Activated CD8-positive, alpha-beta memory T cell treated with anti-CD3 and anti-CD28 coated beads for 4 hours (primary cell): ENCODE measurements around the gene MED29.

ENCODE experiments used
- DNase-seq, 2 donors: peaks; one replicate each; pipeline ENCODE4 v3.0.0-alpha.2; 2020; ENCODE audit warnings: low read depth in 2 of 2

Gene MED29, protein sequence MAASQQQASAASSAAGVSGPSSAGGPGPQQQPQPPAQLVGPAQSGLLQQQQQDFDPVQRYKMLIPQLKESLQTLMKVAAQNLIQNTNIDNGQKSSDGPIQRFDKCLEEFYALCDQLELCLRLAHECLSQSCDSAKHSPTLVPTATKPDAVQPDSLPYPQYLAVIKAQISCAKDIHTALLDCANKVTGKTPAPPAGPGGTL

DNA sequence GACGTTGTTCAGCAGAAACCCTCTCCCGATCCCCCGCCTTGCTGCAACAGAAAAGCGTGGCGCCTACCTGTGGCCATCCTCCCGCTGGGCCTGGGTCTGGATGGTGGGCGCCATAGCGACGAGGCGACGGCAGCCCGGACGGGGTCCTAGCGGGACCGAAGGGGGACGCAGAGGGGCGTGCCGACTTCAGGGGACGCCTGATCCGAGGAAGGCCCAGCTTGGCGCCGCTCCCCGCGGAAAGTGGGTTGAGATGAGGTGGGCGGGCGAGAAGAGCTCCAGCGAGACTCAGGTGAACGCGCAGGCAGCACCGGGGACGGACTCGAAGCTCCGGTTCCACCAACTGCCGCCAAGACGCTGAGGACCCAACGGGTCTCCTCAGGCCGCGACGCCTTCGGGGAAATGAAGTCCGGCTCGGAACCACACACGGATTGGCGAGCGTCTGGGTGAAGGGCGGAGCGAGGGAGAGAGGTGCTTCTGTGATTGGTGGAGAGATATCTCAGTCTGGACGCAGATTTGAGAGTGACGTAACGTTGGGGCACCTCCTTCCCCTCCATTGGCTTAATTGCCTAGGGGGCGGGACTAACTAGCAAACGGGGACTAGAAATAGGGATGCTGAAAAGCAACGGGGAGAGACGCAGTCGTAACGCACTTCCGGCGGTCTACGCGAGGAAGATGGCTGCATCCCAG, at the start of gene MED29, which contains the start of gene PAF1:
MED29 (plus strand) TSS at position 628 of the 687 bp plus-strand sequence; CDS start at position 673, 45 bp downstream.
PAF1 (minus strand) TSS at position 356 of the 687 bp plus-strand sequence; CDS start at position 114, 242 bp downstream.
- DNase-seq: peak; percentile 85 to 94

DNA sequence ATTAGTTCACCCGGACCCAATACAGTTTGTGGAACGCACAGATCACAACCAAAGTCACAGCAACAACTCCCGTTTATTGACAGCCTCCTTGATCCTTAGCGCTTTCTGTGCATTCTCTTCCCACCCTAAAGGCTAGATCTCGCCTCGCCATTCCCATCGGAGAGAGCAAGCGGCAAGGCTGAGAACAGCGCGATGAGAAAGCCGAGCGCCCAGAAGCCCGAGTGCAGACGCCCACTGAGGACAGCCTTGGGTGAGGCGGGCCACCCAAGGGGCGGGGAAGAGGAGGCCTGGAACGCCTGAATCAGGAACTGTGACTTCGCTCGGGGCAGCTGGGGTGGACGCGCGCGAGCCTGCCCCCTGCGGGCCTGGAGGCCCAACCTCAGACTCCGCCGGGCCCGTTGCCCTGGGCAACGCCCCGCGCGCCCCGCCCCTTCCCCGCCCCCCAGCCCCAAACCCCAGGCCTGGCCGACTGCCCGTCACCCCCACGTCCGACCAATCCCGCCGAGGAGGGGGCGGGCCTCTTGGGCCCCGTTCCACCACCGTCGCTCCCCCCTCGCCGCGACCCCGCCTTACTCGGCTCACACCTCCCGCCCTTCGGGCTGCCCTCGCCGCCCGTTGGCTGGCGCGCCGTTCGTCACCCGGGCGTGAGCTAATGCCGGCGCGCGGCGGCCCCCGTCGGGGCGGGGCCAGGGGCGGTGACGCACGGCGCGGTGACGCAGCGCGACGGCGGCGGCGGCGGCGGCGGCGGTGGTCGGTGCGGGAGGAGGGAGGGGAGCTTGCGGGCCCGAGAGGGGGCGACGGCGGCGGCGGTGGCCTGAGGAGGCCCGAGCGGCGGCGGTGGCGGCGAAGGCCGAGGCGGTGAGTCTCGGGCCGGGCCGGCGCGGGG, 49.2 kb upstream of the MED29 start, which contains the start of gene SAMD4B:
SAMD4B (plus strand) TSS at position 703 of the 886 bp plus-strand sequence. CDS start 14,473 bp downstream, outside the sequence.
- DNase-seq: peak; percentile 98 to 99

DNA sequence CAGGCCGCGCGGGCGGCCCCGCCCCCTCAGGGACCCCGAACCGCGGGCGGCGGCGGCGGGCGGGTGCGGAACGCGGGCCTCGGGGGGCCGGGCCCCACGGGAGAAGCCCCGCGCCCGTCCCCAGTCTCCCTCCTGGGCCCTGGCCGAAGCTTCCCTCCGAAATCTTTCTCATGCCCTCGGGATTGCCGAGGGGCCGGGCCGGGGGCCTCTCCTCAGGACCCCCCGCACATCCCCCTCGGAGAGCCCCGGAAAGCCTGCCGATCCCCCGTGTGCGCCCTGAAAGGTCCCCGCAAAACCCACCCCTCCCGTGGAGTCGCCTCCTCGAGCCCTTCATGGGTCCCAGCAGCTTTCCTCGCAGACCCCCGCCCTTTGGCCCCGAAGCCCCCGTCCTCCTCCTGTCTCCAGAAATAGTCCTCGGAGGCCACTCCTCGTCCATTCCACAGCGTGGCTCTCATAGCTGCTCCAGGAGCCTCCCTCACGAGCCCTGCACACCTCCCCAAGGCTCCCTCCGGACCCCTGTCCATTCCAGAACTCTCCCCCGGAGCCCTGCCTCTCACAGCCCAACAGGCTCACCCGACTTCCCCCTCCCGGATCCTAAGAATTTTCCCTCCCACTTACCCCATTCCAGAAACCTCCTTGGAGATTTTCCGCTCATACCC, 48.4 kb upstream of the MED29 start:
- DNase-seq: no peak

DNA sequence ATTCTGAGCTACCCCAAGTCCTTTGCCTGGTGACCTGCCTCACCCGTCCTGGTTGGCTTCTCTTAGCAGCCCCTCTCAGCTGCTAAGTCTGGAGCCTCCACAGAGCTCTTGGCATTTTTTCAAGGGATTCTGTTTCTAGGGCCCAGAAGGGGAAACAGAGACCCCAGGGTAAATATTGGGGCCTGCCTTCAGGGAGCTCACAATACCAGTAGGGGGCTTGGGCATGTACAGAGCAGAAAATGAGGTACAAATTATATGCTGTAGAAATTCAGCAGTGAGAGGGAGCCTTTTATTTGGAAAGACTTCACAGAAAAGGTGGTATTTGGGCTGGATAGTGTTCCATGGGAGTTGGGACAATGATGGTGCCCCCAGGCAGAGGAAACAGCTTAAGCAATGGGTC, 45.2 kb upstream of the MED29 start:
- DNase-seq: no peak

DNA sequence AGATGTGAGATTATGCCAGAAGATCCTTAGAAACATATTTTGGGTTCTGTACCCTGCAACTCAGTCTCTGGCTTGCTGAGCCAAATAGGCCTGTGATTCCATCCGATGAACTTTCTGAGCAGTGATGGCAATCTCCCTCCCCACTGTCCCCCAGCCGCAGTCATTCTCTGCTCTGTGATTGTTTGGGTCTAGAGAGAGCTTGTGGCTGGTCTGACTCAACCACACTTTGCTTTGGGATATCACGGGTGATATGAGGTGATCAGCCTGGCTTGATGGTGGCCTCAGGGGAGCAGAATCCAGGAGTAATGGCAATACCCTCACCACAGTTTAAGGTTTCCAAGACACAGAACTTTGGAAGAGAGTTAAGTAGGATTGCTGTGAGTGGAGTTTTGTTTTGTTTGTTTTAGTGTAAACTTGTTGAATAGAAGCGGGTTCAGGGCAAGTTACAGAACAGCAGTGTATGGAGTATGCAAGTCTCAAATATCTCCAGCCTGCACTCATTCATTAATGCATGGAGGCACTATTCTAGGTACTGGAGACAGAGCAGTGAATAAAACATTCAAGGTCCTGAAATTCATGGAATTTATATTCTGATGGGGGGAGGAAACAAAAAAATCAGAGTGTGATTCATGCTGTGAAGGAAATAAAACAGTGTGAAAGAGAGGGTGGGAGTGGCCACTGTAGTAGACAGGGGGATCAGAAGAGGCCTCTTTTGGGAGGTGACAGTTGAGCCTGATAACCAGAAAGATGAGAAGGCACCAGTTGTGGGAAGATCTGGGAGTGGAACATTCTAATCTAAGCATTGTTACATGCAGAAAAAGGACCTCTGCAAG, 43.6 kb upstream of the MED29 start:
- DNase-seq: no peak

DNA sequence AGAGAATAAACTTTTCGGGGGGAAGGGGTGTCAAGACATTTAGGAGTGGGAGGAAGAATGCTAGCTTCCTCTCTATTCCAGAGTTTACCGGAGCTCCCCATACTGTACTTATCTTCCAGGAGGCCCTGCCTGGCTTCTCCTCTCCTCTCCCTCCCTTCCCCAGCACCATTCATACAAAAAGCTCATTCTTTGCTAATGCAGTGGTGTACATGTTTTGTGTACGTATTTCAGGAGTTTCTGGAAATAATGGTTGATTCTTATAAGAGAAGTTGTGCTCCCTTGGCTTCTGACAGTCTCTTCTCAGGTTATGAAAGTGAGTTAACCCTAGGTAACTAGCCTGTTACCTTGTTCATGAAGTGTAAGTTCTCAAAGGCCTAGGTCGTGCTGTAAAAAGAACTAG, 41.9 kb upstream of the MED29 start:
- no peak for DNase-seq

DNA sequence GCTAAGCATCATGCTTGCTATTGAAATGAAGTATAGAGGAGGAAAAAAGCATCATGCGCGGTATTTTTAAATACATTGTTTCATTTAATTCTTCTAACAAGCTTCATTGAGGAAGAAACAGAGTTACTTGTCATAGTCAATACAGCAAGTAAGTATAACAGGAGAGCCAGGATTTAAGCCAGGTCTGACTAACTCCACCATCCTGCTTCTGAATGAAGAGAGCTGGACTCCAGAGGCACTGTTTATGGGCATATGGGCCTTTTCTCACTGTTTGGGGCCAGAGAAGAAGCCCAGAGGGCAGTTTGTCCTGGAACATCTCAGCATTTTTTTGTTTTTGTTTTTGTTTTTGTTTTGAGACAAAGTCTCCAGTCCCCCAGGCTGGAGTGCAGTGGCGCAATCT, 41.0 kb upstream of the MED29 start:
- DNase-seq: no peak

DNA sequence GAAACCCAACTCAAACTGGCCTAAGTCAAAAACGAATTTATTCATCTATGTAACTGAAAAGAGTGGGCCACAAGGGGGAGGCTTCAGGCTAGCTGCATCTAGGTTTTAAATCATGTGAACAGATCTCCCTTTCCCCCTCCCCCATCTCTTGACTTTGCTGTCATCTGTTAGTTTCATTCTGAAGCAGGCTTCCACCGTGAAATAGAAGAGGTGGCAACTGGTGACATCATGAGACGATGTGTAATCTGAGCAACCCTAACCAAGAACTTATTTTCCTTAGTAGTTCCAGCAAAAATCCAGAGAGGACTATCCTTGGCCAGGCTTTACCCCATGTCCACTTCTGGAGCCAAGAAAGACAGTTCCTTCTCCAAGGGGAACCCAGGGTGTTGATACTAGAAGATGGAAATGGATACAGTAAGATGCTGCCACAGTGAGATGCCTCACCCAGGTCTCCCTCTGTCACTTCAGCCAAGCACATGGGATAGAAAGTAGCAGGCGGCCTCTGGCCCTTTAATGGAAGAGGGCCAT, 39.6 kb upstream of the MED29 start:
- DNase-seq: no peak

DNA sequence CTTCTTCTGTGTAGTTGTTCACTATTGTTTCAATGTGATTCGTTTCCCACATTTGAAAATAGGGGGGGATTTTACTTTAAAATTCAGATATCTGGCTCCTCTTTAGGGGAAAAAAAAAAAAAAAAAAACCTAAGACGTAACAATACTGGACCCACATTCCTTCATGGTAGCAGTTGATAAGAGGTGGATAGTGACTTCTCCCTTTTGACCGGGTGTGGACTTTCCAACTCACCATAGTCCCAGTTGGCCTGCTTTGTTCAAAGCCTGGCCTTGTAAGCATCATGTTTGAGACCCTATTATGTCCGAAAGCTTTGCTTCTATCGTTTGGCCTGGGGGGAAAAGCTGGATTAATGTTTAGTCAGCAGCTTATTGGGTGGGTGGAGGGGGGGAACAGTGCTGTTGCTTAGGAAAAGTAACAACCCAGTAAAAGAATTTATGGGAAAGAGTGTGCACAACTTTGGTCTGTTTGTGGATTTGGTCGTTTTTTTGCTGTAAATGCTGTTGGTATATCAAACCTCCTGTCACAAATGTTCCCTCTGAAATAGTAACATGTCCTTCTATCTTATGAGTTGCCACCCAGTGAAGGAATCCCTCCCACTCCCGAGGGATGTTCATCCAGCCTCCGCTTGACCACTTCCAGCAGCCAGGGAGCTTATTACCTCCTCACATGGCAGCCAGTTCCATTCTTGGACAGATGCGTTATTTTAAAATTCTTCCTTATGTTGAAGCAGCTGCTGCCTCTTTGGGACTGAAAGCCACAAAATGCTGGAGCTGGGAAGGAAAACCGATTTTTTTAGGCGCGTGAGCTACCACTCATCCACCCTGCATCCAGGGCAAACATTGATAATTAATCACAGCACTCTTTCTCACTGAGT, 38.6 kb upstream of the MED29 start:
- no peak for DNase-seq

DNA sequence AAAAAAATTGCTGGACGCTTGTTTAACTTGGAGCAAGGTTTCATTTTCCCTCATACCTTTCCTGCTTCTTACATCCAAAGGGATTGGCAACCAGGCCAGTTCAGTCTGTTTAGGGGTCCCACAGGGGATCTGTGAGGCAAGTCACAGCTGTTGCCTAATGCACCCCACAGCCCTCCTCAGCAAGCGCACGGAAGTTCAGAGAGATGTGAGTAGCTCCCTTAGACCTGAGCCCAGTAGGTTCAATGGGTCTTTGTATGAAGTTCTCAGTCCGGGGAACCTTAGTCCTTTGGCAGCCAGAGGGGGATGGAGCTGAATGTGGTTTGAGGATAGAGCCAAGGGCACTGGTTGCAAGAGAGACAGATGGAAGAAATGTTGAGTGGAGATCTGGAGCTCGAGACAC, 35.9 kb upstream of the MED29 start:
- DNase-seq: no peak

DNA sequence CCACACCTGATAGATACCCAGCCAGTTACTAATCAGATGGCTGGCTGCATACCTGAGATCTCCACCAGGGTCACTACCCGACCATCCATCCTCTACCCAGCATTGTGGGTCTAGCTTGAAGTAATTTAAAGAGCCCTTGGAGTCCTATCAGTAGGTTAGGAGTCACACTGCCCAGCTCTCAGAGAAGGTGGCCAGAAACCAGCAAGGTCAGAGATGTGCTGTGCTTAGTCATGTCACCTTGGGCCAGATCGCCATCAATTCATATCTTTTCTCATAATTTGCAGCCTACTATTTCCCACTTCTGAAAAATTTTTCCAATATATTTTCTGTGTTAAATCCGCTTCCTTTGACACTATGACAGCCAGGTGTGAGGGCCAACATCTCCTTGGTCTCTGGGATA, 35.1 kb upstream of the MED29 start:
- DNase-seq: no peak

DNA sequence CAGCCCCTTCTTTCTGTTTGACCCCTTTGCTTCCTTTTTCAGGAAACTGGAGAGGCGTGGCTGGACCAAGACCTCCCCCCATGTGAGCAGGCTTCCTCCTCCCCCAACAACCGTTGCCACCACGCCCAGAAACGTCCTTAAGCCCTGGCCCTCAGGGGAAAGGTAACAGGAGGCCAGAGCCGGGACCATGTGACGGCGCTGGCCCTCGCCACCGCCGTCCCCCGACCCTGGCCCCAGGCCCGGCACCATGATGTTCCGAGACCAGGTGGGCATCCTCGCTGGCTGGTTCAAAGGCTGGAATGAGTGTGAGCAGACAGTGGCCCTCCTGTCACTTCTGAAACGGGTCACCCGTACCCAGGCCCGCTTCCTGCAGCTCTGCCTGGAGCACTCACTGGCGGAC, 34.5 kb upstream of the MED29 start:
- no peak for DNase-seq

DNA sequence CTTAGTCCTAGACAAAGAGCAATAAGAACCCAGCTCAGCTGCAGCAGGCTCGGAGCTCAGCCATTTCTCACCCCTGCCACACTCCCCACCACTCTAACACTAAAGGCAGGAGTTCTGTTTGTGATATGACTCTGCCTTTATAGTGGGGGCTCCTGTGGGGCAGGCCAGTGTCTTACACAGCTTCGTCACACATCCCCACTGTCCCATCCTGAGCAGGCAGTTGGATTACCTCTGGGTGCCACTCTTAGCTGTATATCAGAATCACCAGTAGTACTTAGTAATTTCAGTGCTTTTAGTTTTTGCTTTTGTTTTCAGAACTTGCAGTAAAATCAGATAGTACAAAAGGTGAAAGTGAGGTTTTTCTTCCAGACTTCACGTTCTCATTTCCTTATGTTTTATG, 32.2 kb upstream of the MED29 start:
- no peak for DNase-seq

DNA sequence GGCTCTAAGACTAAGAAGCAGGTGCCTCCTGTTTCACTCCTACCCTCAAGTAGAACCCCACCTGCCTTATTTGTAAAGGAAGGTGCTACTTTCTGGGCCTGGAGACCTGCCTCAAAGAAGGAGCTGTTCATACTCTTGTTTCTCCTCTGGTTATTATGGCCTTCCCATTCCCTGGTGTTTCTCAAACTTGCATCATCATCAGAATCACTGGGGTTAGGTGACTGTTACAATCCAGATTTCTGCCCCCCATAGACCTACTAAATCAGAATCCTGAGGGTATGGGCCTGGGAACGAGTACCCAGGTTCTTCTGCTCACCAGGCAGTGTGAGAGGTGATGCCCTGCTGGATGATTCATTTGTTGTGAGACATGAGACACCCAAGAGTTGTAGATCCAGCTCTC, 30.6 kb upstream of the MED29 start:
- no peak for DNase-seq

DNA sequence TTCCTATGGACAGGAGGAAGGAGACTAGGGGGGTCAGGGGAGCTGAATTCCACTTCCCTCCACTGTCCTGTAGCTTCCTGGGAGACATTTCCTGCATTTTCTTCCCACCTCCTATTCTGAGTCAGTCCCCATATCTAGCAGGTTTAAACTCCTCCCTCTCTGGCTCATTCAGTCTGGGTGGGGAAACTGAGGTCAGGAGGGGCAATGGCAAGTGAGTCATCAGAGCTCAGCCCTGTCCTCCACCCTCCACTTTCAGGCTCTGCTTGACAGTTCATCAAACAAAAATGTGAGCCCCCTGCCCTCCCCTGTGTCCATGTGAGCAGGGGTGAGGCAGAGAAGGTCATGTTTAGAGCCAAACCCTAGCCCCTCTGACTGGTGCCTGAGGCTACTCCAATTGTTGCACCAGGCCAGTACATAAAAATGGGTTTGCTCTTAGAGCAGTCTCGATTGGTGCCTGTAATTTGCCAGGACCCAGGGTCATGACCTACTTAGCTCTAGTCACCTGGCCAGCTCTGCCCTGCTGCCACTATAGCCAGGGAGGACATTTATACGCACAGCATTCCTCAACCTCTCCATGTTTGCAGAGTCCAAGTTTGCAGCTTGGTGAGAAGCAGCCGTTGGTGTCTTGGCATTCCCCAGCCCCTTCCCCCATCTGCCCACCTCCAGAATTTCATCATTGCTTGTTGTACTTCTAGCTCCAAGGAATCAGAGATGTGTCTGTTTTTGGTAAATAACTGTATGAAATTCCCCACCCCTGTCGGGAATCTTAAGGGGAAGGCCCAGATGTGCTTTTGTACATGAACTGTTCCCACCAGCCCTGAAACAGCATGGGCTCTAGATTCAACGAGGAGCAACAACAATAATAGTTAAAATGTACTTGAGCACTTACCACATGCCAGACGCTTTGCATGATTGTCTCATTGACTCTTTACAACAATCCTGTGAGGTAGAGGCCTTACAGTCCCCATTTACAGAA, 28.2 kb upstream of the MED29 start:
- no peak for DNase-seq

DNA sequence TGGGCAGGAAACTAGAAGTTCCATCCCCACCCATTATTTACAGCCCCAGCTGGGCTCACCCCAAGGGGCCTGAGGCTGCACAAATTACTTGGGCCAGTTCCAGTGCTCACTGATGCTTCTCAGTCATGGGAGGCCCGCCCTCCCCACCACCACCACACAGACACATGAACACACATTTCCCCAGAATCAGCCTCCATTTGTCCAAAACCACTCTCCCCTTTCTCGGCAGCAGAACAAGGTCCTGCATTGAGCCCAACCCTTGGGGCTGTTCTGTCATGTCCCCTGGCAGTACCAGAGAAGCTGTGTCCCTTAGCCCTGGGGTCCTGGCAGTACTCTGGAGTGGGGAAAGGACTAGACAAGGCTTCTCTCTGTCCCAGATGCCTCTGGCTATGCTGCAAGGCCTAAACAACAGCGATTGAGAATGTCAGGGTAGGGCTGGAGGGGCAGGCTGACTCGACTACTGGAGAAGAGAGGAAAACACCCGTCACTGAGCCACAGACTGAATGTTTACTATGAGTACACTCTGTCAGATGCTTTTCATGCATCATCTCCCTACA, 27.2 kb upstream of the MED29 start:
- no peak for DNase-seq

DNA sequence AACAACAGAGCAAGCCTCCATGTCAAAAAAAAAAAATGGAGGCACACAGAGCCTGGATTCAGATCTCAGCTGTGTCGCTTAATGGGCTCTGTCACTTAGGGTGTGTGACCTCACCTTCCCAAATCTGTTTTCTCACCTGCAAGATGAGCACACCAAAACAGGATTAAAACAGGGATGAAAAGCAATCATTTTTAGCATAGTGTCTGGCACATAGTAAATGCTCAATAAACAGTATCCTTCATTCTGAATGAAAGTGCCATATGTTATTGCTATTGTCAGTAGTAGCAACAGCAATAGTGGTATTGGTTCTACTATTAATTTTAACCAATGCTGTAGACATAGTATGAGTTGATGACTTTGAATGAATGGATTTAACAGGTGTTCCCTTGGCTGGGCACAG, 25.6 kb upstream of the MED29 start:
- DNase-seq: no peak

DNA sequence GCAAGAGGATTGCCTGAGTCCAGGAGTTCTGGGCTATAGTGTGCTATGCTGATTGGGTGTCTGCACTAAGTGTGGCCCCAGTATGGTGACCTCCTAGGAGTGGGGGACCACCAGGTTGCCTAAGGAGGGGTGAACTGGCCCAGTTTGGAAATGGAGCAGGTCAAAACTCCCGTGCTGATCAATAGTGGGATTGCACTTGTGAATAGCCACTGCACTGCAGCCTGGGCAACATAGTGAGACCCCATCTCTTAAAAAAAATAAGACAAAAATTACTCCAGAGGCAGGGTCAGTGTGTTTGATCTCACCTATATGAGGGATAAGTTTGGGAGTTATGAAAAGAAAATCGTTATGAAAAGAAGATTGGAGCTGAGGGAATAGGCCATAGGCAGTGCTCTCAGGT, 22.0 kb upstream of the MED29 start:
- DNase-seq: no peak
